GM23338 (cell line): ENCODE measurements around the gene NET1. TPM values are rescaled to one million over a fixed set of nuclear protein-coding genes. Genes with fewer than 3 reads are reported as not detected.
"Not testable (repeated sequence)": the region's sequence is repeated elsewhere in the genome, so short reads cannot be mapped to it uniquely, and the experiment has no call there.

Experiments
- ATAC-seq: fragments of 200-7000 bp; cut with Tn5 transposase; 3 replicates; pipeline ENCODE4 v1.9.1; 2020
- DNase-seq: peaks from one replicate; pipeline ENCODE4 v3.0.0-alpha.2; 2015; ENCODE audit warnings: low spot score
- H2AFZ ChIP-seq: fragments of 200-600 bp; sonication (generic); 2 replicates; pipeline ENCODE4 v1.8.0; 2016; ENCODE audit warnings: antibody characterized with exemption, mild to moderate bottlenecking, moderate library complexity
- H3F3A ChIP-seq: fragments of 200-600 bp; sonication (generic); replicated peaks from 2 replicates; pipeline ENCODE4 v1.8.0; 2017; ENCODE audit warnings: antibody characterized with exemption, mixed run types, low read depth
- H3K27ac ChIP-seq: fragments of 200-600 bp; sonication (generic); 2 replicates; pipeline ENCODE4 v1.6.1; 2016; ENCODE audit warnings: low read depth
- H3K27me3 ChIP-seq: fragments of 200-600 bp; sonication (generic); 2 replicates; pipeline ENCODE4 v1.8.0; 2016; ENCODE audit warnings: mild to moderate bottlenecking, mixed run types, moderate library complexity; ENCODE audit not compliant: insufficient read depth
- H3K36me3 ChIP-seq: fragments of 200-600 bp; sonication (generic); 2 replicates; pipeline ENCODE4 v1.8.0; 2016; ENCODE audit warnings: mild to moderate bottlenecking; ENCODE audit not compliant: insufficient read depth
- H3K4me1 ChIP-seq: fragments of 200-600 bp; sonication (generic); 2 replicates; pipeline ENCODE4 v1.8.0; 2016; ENCODE audit warnings: mild to moderate bottlenecking, moderate library complexity; ENCODE audit not compliant: insufficient read depth
- H3K4me2 ChIP-seq: fragments of 200-600 bp; sonication (generic); 2 replicates; pipeline ENCODE4 v1.7.1; 2017; ENCODE audit warnings: mixed run types
- H3K4me3 ChIP-seq: fragments of 200-600 bp; sonication (generic); 2 replicates; pipeline ENCODE4 v1.6.1; 2016; ENCODE audit warnings: mixed run types
- H3K79me2 ChIP-seq: fragments of 200-600 bp; sonication (generic); replicated peaks from 2 replicates; pipeline ENCODE4 v1.8.0; 2017; ENCODE audit warnings: mild to moderate bottlenecking; ENCODE audit not compliant: insufficient read depth
- H3K9me2 ChIP-seq: fragments of 200-600 bp; sonication (generic); 2 replicates; pipeline ENCODE4 v1.8.0; 2017; ENCODE audit not compliant: insufficient read depth
- H4K20me1 ChIP-seq: fragments of 200-600 bp; sonication (generic); replicated peaks from 2 replicates; pipeline ENCODE4 v1.8.0; 2017; ENCODE audit warnings: mild to moderate bottlenecking; ENCODE audit not compliant: insufficient read depth
- H3K27ac Mint-ChIP-seq: 2 replicates; pipeline ENCODE4 v1.8.0; 2020; ENCODE audit warnings: inconsistent platforms, mild to moderate bottlenecking, moderate library complexity, mixed read lengths
- H3K27me3 Mint-ChIP-seq: 3 replicates; pipeline ENCODE4 v1.8.0; 2022; ENCODE audit warnings: low read depth, mild to moderate bottlenecking, moderate library complexity, mixed read lengths, inconsistent platforms; ENCODE audit not compliant: insufficient read depth, poor library complexity
- H3K36me3 Mint-ChIP-seq: 3 replicates; pipeline ENCODE4 v1.8.0; 2021; ENCODE audit warnings: low read depth, mild to moderate bottlenecking, inconsistent platforms, moderate library complexity, mixed read lengths
- H3K4me1 Mint-ChIP-seq: 3 replicates; pipeline ENCODE4 v1.8.0; 2020; ENCODE audit warnings: mild to moderate bottlenecking, inconsistent platforms, mixed read lengths
- H3K4me3 Mint-ChIP-seq: 3 replicates; pipeline ENCODE4 v1.8.0; 2021; ENCODE audit warnings: moderate library complexity, mild to moderate bottlenecking, inconsistent platforms, mixed read lengths
- H3K9me3 Mint-ChIP-seq: 3 replicates; pipeline ENCODE4 v1.8.0; 2020; ENCODE audit warnings: moderate library complexity, mild to moderate bottlenecking, inconsistent platforms, mixed read lengths
- ETS1 ChIP-seq: IDR thresholded peaks from 2 replicates; pipeline ENCODE4 v1.6.1; 2016; ENCODE audit warnings: antibody characterized with exemption
- REST ChIP-seq: IDR thresholded peaks from one replicate; pipeline ENCODE4 v1.6.1; 2018; ENCODE audit warnings: antibody characterized with exemption; ENCODE audit not compliant: unreplicated experiment
- ZNF462 ChIP-seq: fragments of 250-450 bp; sonication (Bioruptor Pico); IDR thresholded peaks from 2 replicates; pipeline ENCODE4 v1.5.0; 2020; ENCODE audit warnings: mild to moderate bottlenecking, moderate library complexity
- polyA plus RNA-seq: library from polyadenylated mRNA; unstranded; fragments of >200 nt; fragmentation: Nextera tagmentation; extraction: Ambion mirVana; gene quantifications from 2 replicates; pipeline ENCODE4 v1.2.1, GENCODE V29; 2016
- total RNA-seq: library from RNA; depleted of rRNA; stranded (reverse); fragments of >200 nt; shearing (Covaris generic); gene quantifications from 2 replicates; pipeline ENCODE4 v1.2.3, GENCODE V29; 2014

Gene NET1
- total and polyA plus RNA-seq, 2 experiments from 2014 or later = 47.9 to 93.9 TPM

DNA sequence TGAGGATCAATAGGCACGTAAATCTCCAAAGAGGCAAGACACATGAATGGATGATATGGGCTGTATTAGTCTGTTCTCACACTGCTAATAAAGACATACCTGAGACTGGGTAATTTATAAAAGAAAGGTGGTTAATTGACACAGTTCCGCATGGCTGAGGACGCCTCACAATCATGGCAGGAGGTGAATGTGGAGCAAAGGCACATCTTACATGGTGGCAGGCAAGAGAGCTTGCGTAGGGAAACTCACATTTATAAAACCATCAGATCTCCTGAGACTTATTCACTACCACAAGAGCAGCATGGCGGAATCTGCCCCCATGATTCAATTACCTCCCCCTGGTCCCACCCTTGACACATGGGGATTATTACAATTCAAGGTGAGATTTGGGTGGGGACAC is 33.2 kb upstream of the NET1 start:
- H3K79me2 ChIP-seq, H3K4me2 ChIP-seq, H3K27ac ChIP-seq, H3F3A ChIP-seq, H2AFZ ChIP-seq, ATAC-seq, H3K36me3 Mint-ChIP-seq, DNase-seq, H3K4me3 ChIP-seq, H3K9me2 ChIP-seq, H3K36me3 ChIP-seq, H3K4me1 ChIP-seq, H3K4me3 Mint-ChIP-seq, H3K4me1 Mint-ChIP-seq, H3K27ac Mint-ChIP-seq, H3K27me3 Mint-ChIP-seq, H3K9me3 Mint-ChIP-seq, H4K20me1 ChIP-seq, H3K27me3 ChIP-seq: not testable (repeated sequence)

DNA sequence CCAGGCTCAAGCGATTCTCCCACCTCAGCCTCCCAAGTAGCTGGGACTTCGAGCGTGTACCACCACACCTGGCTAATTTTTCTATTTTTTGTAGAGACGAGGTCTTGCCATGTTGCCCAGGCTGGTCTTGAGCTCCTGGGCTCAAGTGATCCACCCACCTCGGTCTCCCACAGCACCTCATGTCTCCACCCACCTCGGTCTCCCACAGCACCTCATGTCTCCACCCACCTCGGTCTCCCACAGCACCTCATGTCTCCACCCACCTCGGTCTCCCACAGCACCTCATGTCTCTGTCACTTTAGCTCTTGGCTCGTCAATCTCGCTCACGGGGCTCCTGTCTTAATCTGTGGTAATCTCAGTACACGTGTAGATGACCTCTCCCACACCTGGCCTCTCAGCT is 32.0 kb upstream of the NET1 start:
- H3K36me3 Mint-ChIP-seq, H3K4me3 ChIP-seq, H3K9me2 ChIP-seq, H3K36me3 ChIP-seq, H3K27ac Mint-ChIP-seq, H3F3A ChIP-seq, H2AFZ ChIP-seq, H3K27me3 Mint-ChIP-seq, H3K79me2 ChIP-seq, H3K27ac ChIP-seq, DNase-seq, H3K4me2 ChIP-seq, H3K4me3 Mint-ChIP-seq, H4K20me1 ChIP-seq, H3K27me3 ChIP-seq, H3K4me1 ChIP-seq, ATAC-seq, H3K4me1 Mint-ChIP-seq: not testable (repeated sequence)
- H3K9me3 Mint-ChIP-seq = peaks cover 12% of the 10 kb centered on the region; the same call in 1 of the 3 replicates

DNA sequence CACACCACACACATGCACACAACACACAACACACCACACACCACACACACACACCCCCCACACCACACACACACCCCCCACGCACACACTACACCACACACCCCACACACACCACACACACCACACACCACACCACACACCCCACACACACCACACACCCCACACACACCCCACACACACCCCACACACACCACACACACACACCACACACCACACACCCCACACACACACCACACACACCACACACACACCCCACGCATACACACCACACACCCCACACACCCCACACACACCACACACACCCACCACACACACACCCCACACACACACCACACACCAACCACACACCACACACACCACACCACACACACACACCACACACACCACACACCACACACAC is 31.2 kb upstream of the NET1 start:
- Histone ChIP-seq H4K20me1 (no peaks in the 10 kb centered on the region), H3F3A (0 out of 2 replicates have a peak, but pooled peaks cover 2% of the 10 kb centered on the region), H3K27ac (no peak overlapping the region), H3K27me3 (no peaks in the 10 kb centered on the region), H3K36me3 (no peaks in the 10 kb centered on the region; the same call in 1 of the 2 replicates), H3K4me3 (no peak overlapping the region), H2AFZ (no peak overlapping the region), H3K4me2 (no peak overlapping the region), H3K79me2 (no peaks in the 10 kb centered on the region), H3K4me1 (peaks cover 7% of the 10 kb centered on the region; the same call in 1 of the 2 replicates), H3K9me2 (0 out of 2 replicates have a peak, but pooled peaks cover 2% of the 10 kb centered on the region)
- no peak for DNase-seq
- peaks cover 7% of the 10 kb centered on the region; the same call in 2 of the 3 replicates for H3K36me3 Mint-ChIP-seq
- H3K4me1 Mint-ChIP-seq = peaks cover 7% of the 10 kb centered on the region; the same call in 2 of the 3 replicates
- H3K9me3 Mint-ChIP-seq = peaks cover 16% of the 10 kb centered on the region; the same call in 2 of the 3 replicates
- H3K27ac Mint-ChIP-seq = no peak overlapping the region
- H3K27me3 Mint-ChIP-seq = no peaks in the 10 kb centered on the region
- no peak overlapping the region for H3K4me3 Mint-ChIP-seq
- no peak for ATAC-seq
- TF ChIP-seq ZNF462 (CRISPR knock-in tag) (no peak), ETS1 (no peak), REST (no peak)
